ENCODE measurements around the gene RAVER1.

DNA sequence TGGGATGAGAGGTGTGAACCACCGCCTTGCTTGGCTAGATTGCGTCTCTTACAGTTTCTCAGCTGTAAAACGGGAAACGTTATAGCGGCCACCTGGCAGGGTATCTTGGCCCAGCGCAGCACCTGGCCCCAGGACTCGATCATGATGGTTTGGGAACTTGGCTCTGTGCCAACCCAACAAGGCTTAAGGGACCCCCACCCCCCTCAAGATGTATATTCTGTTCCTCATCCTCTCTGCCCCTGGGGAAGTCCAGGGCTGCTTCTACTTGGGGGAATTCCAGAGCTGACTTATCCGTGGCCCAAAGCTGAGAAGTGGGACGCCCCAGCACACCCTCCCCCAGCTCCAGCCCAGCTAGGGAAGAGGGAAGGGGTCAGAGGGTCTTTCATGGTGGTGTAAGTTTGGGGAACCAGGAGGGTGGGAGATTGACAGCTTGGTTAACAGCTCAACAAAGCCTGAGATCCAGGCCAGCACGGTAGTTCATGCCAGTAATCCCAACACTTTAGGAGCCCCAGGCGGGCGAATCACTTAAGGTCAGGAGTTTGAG, 61.7 kb downstream of the RAVER1 start:
- TF ChIP-seq, protein P1, sequence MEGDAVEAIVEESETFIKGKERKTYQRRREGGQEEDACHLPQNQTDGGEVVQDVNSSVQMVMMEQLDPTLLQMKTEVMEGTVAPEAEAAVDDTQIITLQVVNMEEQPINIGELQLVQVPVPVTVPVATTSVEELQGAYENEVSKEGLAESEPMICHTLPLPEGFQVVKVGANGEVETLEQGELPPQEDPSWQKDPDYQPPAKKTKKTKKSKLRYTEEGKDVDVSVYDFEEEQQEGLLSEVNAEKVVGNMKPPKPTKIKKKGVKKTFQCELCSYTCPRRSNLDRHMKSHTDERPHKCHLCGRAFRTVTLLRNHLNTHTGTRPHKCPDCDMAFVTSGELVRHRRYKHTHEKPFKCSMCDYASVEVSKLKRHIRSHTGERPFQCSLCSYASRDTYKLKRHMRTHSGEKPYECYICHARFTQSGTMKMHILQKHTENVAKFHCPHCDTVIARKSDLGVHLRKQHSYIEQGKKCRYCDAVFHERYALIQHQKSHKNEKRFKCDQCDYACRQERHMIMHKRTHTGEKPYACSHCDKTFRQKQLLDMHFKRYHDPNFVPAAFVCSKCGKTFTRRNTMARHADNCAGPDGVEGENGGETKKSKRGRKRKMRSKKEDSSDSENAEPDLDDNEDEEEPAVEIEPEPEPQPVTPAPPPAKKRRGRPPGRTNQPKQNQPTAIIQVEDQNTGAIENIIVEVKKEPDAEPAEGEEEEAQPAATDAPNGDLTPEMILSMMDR (IDR thresholded peaks at IDR 0.05): no peak
- no peak for TF ChIP-seq POLR2AphosphoS5 (IDR thresholded peaks at IDR 0.05)

Measured in sigmoid colon (tissue), 4 donors.